Measurements from ENCODE around the gene SNAI1. TPM values are rescaled to one million over a fixed set of nuclear protein-coding genes. Genes with fewer than 3 reads are reported as not detected.
A peak's percentile ranks its signal among the peaks of the same experiment; 100 is the strongest.

SNAI1 gene
- total RNA-seq, 6 experiments from 2014 or later = 4.7 to 6.8 (median 5.2) TPM

GRCh38 chr20:49983123-49983847 is 505 bp downstream of the SNAI1 start:
- peaks cover 18% of the 10 kb centered on the region for H3K36me3 Mint-ChIP-seq (ENCODE audit: low read depth)
- DNase-seq = no peak
- H3K27me3 Mint-ChIP-seq (ENCODE audit: insufficient read depth) = peaks cover 14% of the 10 kb centered on the region
- peaks cover 59% of the 10 kb centered on the region for H3K4me1 Mint-ChIP-seq (ENCODE audit: low read depth)
- H3K27ac Mint-ChIP-seq = peak overlapping the region; percentile 86
- no peaks in the 10 kb centered on the region for H3K9me3 Mint-ChIP-seq
- peak overlapping the region; percentile 93 for H3K4me3 Mint-ChIP-seq
- no peak for TF ChIP-seq CTCF (IDR thresholded peaks at IDR 0.05)

GRCh38 chr20:49983848-49984408 is 1.1 kb downstream of the SNAI1 start:
- Mint-ChIP-seq H3K4me1 (ENCODE audit: low read depth) (peaks cover 65% of the 10 kb centered on the region), H3K36me3 (ENCODE audit: low read depth) (peaks cover 18% of the 10 kb centered on the region), H3K27ac (peak overlapping the region; percentile 86), H3K27me3 (ENCODE audit: insufficient read depth) (peaks cover 14% of the 10 kb centered on the region), H3K9me3 (no peaks in the 10 kb centered on the region), H3K4me3 (peak overlapping the region; percentile 93)
- TF ChIP-seq CTCF (IDR thresholded peaks at IDR 0.05) = no peak
- no peak for DNase-seq

GRCh38 chr20:49984426-49985153 is 1.8 kb downstream of the SNAI1 start:
- Mint-ChIP-seq H3K9me3 (no peaks in the 10 kb centered on the region), H3K27me3 (ENCODE audit: insufficient read depth) (peaks cover 14% of the 10 kb centered on the region), H3K4me1 (ENCODE audit: low read depth) (peaks cover 72% of the 10 kb centered on the region), H3K27ac (peak overlapping the region; percentile 86), H3K36me3 (ENCODE audit: low read depth) (peaks cover 18% of the 10 kb centered on the region), H3K4me3 (peak overlapping the region; percentile 93)
- TF ChIP-seq CTCF (IDR thresholded peaks at IDR 0.05) = no peak
- DNase-seq = no peak

- Mint-ChIP-seq H3K36me3 (ENCODE audit: low read depth) (peaks cover 18% of the 10 kb centered on the region), H3K27ac (peak overlapping the region; percentile 40), H3K27me3 (ENCODE audit: insufficient read depth) (peaks cover 14% of the 10 kb centered on the region), H3K4me1 (ENCODE audit: low read depth) (peaks cover 75% of the 10 kb centered on the region), H3K9me3 (no peaks in the 10 kb centered on the region), H3K4me3 (peak overlapping the region; percentile 93)
- DNase-seq = no peak
- no peak for TF ChIP-seq CTCF (IDR thresholded peaks at IDR 0.05)
Observed at GRCh38 chr20:49985157-49985556, 2.4 kb downstream of the SNAI1 start.

GRCh38 chr20:49985617-49986016 is 2.8 kb downstream of the SNAI1 start:
- Mint-ChIP-seq H3K9me3 (no peaks in the 10 kb centered on the region), H3K27me3 (ENCODE audit: insufficient read depth) (peaks cover 14% of the 10 kb centered on the region), H3K4me1 (ENCODE audit: low read depth) (peaks cover 75% of the 10 kb centered on the region), H3K27ac (peak overlapping the region; percentile 86), H3K36me3 (ENCODE audit: low read depth) (peaks cover 18% of the 10 kb centered on the region), H3K4me3 (peak overlapping the region; percentile 93)
- no peak for DNase-seq
- no peak for TF ChIP-seq CTCF (IDR thresholded peaks at IDR 0.05)
